OCI-M1 (cell line): ENCODE measurements around the gene MAPK13.
A peak's percentile ranks its signal among the peaks of the same experiment; 100 is the strongest.

Source experiments
- DNase-seq: peaks from one replicate; lab custom pipeline; 2025; lab: John Stamatoyannopoulos, UW

Gene MAPK13

DNA sequence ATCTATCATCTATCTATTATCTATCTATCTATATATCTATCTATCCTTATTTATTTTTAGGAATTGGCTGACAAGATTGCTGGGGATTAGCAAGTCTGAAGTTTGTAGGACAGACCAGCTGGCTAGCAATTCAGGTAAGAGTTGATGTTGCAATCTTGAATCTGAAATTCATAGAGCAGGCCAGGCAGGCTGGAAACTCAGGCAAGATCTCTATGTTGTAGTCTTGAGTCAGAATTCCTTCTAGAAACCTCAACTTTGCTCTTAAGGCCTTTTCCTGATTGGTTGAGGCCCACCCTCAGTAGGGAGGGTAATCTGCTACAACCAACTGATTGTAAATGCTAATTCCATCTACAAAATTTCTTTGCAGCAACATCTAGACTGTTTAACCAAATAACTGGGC lies 19.2 kb downstream of the MAPK13 start:
- no peak for DNase-seq

DNA sequence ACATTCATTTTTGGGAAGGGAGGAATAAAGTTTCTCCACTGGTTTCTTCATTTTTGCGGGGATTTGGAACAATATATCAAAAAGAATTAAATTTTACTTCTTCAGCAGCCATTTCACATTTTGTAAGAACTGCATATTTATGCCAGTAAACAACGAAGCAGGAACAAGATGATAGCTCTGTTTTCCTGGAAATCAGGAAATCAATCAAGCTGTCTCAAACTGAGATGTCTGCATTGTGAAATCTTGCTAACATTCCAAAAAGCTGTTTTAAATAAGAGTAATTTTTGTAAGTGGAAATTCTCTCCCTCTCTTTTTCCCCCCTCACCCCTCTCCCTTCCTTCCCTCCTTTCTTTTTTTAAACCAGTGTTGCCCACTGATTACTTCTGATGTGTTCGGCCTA lies 20.0 kb downstream of the MAPK13 start:
- DNase-seq: peak; percentile 31

DNA sequence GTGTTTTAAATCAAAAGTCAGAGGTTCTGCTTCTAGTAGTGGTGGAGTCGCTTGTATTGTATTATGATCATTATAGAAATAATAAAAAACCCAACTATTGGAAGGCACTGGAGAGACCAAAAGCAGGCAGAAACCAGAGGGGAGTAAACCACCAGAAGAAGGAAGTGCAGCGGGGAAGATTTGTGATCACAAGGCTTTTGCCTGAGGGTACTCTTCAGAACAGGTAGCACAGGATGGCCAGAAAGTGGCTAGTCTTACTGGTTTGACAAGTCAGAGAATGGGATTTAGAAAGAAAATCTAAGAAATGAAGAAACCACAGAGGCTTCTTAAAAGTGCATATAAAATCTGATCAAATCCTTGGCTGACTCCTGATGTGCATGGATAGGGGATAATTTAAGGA lies 24.0 kb downstream of the MAPK13 start:
- DNase-seq: no peak

DNA sequence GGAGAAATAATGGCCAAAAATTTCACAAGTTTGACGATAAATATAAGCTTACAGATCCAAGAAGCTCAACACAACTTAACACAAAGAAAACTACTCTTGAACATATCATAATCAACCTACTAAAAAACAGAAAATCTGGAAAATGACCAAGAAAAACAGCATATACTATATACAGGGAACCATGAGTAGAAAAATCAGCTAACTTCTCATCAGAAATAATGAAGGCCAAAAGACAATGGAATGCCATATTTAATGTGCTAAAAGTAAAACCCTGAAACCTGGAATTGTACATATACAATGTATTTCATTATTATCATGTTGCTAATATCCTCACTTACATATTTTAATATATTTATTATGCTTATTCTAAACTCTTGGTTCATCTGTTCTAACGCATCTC lies 25.3 kb downstream of the MAPK13 start:
- DNase-seq: no peak

DNA sequence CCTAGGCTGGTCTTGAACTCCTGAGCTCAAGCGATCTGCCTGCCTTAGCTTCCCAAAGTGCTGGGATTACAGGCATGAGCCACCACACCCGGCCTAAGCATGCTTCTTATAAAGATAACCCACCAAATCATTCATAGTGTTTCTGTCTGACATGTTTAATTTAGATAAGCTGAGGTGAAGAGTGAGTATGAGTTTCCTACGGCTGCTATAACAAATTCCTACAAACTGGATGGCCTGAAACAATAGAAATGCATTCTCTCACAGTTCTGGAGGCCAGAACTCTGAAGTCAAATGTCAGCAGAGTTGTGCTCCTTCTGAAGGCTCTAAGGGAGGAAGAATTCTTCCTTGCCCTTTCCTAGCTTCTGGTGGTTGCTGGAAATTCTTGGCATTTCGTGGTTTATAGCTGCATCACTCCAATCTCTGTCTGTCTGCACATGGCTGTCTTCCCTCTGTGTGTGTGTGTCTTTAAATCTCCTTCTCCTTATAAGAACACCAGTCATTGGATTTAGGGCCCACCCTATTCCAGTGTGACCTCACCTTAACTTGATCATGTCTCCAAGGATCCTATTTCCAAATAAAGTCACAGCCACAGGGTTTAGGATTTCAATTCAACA lies 29.9 kb downstream of the MAPK13 start:
- no peak for DNase-seq

DNA sequence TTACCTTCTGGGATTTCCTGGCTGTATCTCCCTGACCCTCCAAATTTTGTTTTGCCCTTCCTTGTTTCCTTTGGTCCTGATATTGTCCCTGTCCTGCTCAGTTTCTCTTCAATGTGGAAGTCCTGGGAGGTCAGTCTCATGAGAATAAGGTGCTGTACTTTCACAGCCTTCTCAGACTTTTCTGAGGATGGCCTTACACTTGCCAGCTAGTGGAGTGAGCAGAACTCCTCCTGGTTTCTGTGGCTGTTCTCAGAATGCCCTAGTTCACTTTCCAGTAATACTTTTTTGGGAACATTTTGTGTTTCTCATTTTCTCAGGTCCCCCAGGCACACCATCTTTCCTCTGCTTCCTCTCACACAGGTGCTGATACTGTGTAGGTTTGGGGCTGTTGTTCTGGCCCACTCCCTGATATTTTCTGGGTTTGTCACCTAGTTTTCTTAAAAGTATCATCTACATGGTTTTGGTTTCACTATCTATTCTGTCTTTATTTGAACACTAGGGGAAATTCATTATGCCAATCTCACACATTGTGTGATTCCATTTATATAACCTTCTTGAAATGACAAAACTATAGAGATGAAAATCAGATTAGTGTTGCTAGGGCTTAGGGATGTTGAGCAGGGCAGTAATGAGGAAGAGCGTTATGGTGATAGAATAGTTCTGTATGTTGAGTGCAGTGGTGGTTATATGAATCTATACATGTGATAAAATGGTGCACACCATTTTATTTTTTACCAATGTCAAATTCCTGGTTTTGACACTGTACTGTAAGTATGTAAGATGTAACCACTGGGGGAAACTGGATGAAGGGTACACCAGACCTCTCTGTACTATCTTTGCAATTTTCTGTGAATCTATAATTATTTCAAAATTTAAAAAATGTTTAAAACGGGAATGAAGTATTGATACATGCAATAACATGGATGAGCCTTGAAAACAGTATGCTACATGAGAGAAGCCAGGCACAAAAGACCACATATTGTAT lies 39.0 kb downstream of the MAPK13 start:
- DNase-seq: peak; percentile 53

DNA sequence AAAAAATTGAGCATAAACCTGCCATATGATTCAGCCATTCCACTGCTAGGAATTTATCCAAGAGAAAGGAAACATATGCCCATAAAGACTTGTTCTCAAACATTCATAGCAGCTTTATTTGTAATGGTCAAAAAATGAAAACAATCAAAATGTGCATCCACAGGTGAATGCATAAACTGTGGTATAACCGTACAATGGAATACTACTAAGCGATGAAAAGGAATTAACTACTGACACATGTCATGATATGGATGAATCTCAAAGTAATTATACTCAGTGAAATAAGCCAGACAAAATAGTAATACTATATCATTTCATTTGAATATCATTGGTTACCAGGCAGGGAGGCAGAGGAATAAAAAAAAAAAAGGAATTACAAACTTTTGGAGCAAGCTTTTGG lies 40.4 kb downstream of the MAPK13 start:
- DNase-seq: no peak

DNA sequence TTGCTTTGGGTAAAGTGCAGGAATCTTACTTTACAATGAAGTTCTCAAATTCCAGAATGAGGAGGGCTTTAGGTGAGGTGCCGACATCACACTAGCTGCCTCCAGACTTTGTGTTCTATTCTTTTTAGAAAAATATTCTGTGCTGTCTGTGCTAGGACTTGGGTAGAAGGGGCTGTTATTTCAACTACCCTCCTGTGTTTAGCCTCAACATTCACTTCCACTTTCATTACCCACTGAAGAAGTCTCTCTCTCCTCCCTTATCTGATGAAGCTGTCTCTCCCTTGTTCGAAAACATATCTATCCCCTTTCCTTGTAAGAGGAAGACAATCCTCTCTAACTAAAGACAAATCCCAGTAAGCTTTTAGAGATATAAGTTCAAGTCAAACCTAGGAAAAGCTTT lies 41.3 kb downstream of the MAPK13 start:
- peak; percentile 88 for DNase-seq

DNA sequence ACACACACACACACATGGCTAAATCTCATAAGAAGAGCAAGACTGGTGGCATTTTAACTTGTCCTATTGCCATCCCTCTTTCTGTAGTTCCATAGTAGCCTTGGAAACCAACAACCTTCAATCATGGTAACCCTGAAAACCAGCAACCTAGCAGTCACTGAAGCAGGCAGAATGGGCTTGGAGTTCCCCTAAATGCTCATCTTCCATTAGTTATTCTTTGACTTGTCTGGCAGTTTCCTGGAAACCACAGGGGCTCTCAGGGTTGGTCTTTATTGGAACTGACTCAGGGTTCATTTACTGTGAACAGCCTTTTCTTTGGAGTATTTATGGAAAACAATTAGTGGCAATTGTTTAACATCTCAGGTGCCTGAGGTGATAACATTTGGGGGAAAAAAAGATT lies 46.9 kb downstream of the MAPK13 start:
- no peak for DNase-seq

DNA sequence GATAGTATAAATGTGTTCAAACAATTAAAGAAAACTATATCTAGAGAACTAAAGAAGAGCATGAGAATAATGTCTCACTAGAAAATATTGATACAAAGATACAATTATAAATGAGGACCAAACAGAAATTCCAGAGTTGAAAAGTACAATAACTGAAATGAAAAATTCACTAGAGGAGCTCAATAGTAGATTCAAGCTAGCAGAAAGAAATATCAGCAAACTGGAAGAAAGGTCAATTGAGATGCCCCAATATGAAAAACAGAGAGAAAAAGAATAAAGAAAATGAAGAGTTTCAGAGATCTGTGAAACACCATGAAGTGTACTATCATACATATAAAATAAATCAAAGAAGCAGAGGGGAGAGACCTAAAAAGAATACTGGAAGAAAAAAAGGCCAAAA lies 48.2 kb downstream of the MAPK13 start:
- no peak for DNase-seq

DNA sequence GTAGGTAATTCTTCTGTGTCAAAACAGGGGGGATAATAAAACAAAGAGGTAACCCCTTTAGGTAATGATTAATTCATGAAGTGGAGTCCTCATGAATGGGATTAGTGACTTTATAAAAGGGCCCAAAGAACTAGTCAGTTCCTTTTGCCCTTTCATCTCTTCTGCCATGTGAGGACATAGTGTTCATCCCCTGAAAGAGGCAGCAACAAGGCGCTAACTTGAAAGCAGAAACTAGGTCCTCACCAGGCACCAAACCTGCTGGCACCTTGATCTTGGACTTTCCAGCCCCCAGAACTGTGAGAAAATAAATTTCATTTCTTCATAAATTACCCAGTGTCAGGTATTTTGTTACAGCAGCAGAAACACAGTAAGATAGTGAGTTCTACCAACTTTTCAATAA lies 49.8 kb downstream of the MAPK13 start:
- no peak for DNase-seq

DNA sequence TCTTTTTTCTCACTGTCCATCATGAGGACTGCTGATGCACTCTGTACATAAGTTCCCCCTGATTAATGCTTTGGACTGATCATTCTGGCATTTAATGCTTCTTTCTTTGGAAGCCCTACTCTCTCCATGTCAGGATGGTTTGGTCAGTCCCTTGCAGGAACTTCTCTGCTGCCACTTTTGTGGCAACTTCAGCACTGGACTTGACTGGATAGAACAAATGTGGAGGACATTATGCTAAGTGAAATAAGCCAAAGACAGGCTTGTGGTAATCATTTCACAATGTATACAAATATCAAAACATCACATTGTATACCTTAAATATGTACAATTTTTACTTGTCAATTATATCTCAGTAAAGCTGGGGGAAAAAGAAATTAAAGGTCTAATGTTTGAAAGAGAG lies 54.0 kb downstream of the MAPK13 start:
- DNase-seq: no peak

DNA sequence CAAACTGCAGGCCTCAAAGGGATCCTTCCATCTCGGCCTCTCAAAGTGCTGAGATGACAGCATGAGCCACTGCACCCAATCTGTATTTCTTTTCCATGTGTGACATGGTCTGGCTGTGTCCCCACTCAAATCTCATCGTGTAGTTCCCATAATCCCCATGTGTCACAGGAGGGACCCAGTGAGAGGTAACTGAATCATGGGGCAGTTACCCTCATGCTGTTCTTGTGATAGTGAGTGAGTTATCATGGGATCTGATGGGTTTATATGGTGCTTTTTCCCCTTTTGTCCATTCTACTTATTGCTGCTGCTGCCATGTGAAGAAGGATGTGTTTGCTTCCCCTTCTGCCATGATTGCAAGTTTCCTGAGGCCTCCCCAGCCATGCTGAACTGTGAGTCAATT lies 55.9 kb downstream of the MAPK13 start:
- no peak for DNase-seq

DNA sequence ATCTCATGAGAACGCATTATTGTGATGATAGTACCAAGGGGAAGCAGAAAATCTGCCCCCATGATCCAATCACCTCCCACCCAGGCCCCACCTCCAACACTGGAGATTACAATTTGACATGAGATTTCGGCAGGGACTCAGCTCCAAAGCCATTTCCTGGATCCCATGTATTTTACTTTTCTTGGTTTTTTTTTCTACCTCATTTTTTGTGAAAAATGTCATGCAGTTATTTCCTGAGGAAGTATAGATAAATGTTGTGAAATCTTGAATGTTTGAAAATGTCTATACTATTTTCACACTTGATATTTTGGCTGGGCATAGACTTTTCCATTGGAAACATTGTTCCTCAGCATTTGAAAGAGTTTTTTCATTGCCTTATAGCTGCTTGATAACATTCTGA lies 57.1 kb downstream of the MAPK13 start:
- no peak for DNase-seq
